ENCODE measurements around the gene XPO6.

The XPO6 gene

GRCh38 chr16:28059841-28060575, 151.8 kb downstream of the XPO6 start:
- no peak for DNase-seq

GRCh38 chr16:28058839-28059589, 152.8 kb downstream of the XPO6 start:
- DNase-seq, result no peak

- DNase-seq, result no peak
Measured at GRCh38 chr16:28057949-28058348, 153.8 kb downstream of the XPO6 start.

- DNase-seq, result no peak
Measured at GRCh38 chr16:28053461-28053860, 158.3 kb downstream of the XPO6 start.

- DNase-seq, result no peak
Measured at GRCh38 chr16:28052274-28053128, 159.3 kb downstream of the XPO6 start.

- no peak for DNase-seq
Measured at GRCh38 chr16:28051486-28051885, 160.3 kb downstream of the XPO6 start.

All from GF-D8 (cell line).